AG09309 (cell line): ENCODE data around the gene NR5A2.

Experiments
- DNase-seq: peaks from one replicate; pipeline ENCODE4 v3.0.0-alpha.2; 2010; ENCODE audit warnings: low read depth
- H3K4me3 ChIP-seq: 2 replicates; pipeline ENCODE4 v1.5.1; 2011; ENCODE audit warnings: mild to moderate bottlenecking, low read depth, low read length, moderate library complexity; ENCODE audit not compliant: control insufficient read depth
- TF ChIP-seq, protein P1 (sequence below): IDR thresholded peaks from 2 replicates; pipeline ENCODE4 v1.5.1; 2011; ENCODE audit warnings: mild to moderate bottlenecking, low read depth, low read length, inconsistent platforms; ENCODE audit not compliant: insufficient read depth, control insufficient read depth; ENCODE audit errors: missing control alignments

NR5A2 gene

DNA sequence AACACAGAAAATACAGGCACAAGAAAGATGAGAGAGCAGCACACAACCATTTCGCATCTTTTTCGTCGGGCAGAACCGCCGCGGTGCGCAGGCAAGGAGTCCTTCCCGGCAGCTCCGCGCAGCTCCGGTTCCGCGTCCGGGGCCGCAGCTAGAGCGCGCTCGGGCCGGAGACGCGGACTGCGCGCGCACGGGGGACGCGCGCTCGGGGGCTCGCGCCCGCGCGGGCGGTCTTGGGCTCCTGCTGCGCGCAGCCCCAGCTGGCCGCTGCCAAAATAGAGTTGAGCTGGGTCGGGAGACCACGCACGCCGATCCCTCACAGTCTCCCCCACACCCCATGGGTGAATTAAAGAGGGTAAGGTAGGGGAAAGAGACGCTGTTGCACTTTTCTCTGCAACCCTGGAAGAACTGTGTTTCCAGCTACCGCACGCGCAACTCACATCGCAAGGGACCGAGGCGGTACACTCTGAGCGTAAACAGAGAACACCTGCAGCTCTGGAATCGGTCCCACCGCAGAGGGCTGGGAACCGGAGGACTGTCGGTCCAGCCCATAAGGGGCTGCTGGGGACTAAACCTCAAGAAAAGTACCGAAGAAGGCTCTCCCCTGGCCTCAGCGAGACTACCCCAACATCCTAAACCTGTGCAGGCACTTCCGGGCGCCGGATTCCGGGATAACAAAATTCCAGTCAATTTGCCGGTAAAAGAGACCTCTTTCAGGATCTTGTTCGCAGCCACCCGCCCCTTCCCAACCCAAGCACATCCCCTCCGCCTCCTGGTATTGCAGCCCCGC, 1.7 kb downstream of the NR5A2 start:
- peak overlapping the region; percentile 44 for H3K4me3 ChIP-seq
- DNase-seq: no peak
- TF ChIP-seq, protein P1, sequence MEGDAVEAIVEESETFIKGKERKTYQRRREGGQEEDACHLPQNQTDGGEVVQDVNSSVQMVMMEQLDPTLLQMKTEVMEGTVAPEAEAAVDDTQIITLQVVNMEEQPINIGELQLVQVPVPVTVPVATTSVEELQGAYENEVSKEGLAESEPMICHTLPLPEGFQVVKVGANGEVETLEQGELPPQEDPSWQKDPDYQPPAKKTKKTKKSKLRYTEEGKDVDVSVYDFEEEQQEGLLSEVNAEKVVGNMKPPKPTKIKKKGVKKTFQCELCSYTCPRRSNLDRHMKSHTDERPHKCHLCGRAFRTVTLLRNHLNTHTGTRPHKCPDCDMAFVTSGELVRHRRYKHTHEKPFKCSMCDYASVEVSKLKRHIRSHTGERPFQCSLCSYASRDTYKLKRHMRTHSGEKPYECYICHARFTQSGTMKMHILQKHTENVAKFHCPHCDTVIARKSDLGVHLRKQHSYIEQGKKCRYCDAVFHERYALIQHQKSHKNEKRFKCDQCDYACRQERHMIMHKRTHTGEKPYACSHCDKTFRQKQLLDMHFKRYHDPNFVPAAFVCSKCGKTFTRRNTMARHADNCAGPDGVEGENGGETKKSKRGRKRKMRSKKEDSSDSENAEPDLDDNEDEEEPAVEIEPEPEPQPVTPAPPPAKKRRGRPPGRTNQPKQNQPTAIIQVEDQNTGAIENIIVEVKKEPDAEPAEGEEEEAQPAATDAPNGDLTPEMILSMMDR: no peak

DNA sequence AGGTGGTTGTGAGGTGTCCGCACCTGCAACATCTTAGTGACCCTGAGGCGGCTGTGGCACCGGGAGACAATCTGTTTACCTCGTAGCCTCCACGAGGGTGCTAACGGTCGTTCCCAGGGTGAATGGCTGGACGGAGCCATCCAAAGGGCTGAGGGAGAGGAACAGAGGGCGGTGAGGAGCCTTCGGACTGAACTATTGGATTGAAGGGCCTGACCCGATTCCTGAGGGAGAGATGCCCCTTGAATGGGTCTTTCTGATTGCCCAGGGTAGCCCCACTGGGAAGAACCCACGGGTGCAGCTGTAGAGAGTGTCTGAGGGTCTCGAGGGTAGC, 2.3 kb downstream of the NR5A2 start:
- DNase-seq: no peak
- no peak overlapping the region for H3K4me3 ChIP-seq
- TF ChIP-seq, protein P1: no peak

DNA sequence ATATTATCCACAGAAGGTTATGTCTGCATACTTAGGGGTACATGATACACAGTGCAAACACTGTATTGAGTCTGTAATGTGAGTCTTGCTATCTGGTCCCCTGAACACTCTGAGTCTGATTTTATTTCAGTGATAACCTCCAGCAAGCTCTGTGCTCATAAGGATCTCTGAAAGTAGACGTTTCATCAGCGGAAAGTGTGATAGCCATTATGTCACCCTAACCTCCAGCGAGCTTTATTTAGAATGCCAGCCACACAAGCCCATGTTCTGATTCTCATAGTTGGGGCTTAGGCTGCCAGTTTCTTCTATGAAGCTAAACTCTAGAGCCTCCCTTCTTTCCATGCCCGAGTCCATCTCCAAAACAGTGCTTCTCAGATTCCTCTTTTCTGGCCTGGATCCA, 3.3 kb downstream of the NR5A2 start:
- no peak overlapping the region for H3K4me3 ChIP-seq
- no peak for DNase-seq

DNA sequence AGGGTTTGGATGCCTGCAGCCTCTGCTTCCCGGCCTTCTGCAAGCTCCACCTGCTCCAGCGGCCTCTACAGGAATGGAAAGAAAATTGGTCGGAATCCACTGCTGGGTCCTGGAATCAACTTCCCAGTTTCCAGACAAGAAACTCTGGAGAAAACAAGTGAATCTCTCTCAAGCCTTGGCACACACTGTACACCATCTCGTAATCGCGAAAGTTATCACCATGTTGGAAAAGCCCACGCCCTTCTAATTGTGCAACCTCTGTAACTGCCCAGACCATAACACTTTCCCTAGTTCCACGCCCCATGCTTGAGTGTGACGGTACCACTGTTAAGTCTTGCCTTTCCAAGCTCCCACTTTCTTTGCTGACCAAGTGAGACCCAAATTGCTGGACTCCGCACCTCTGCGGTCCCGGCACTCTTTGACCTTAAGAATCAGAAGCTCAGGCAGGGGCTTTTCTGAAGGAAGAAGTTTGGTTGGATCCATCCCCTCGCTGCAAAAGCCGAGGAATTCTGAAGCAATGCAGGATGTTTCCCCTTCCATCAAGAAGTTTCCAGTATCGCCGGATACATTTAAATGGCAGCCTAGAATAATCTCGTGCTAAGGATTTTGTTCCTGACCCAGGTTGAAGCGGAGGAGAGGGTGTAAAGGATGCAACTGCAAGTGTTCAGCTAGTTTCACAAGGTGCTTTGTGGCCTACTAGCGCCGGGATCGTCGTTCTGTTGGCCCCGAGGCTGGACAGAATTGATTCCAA, 6.2 kb downstream of the NR5A2 start:
- H3K4me3 ChIP-seq: no peak overlapping the region
- TF ChIP-seq, protein P1: no peak
- no peak for DNase-seq

More for the DNA sequence above, 3.3 kb downstream of the NR5A2 start:
- TF ChIP-seq, protein P1: no peak

DNA sequence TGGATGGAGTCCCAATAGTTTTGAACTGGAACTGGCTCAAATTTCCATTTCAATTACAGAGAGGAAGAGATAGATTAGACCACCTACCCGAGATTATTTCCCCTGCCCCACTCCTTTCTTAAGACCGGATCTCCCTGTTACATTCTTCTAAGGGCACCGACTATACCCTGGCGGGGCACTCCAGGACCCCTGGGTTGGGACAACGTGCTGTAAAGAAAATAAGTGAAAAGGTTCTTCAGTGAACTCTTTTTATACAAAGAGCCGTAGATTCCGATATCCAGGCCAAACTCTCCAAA, 6.7 kb downstream of the NR5A2 start:
- H3K4me3 ChIP-seq: no peak overlapping the region
- TF ChIP-seq, protein P1: no peak
- no peak for DNase-seq

DNA sequence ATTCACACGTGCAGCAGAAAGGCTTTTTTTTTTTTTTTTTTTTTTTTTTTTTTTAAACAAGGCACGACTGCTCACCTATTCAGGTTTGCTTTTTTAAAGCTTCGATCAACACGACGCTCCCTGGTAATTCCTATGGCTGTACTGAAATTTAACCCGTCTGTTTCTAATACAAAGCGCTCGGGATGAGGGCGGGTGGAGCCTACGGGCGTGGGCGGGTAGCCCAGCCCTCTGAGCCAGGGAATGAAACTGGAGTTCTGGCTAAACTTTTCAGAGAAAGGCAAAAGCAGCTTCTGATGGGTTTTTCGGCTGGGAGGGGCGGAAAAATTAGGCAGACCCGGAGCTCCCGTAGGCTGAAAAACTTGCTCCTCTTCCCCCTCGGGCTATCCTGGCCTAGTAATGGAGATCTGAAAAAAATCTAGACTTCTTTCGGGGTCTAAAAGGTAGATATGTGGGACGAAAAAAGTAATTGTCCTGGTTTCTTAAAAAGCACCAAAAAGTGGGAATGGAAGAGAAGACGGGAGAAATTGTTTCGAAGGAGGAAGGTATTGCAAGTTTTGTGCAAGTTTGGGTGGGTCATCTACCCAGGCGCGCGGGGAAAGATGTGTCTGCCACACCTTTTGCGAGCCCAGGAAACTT, 7.4 kb downstream of the NR5A2 start:
- no peak for DNase-seq
- TF ChIP-seq, protein P1: no peak
- peak overlapping the region; percentile 18 for H3K4me3 ChIP-seq
